K562 (cell line): ENCODE data around the gene ZSWIM1. TPM values are rescaled to one million over a fixed set of nuclear protein-coding genes. Genes with fewer than 3 reads are reported as not detected.

Experiments used
- ATAC-seq: fragments of 200-7000 bp; cut with Tn5 transposase; 3 replicates; pipeline ENCODE4 v1.9.1; 2020; ENCODE audit warnings: moderate library complexity
- BruUV-seq: library from RNA; stranded (reverse); fragments of 400-500 nt; replicated peaks from 2 replicates; lab custom pipeline; 2021; lab: Mats Ljungman, UMichigan
- CTCF ChIA-PET: fragments of 300-600 bp; formaldehyde crosslinking; extraction: SDS; loops from one replicate; lab custom pipeline; 2021; ENCODE audit warnings: low intra/inter-chr PET ratio; lab: Yijun Ruan, JAX
- POLR2A ChIA-PET: fragments of 300-600, 350-650 bp; sonication (Branson Sonifier 250); formaldehyde crosslinking; extraction: SDS; loops from one replicate; lab custom pipeline; 2021; ENCODE audit warnings: antibody characterized with exemption, inconsistent platforms; lab: Yijun Ruan, JAX
- DNase-seq, 4 experiments: peaks; one replicate each; pipeline versions ENCODE4 v3.0.0 to v3.0.0-alpha.2; 2011 to 2018; ENCODE audit warnings: low spot score in 3 of 4, mixed read lengths in 3 of 4; ENCODE audit errors: extremely low read depth in 1 of 4
- FAIRE-seq: peaks from 2 replicates; lab custom pipeline; 2011; peaks lifted over from hg19 to GRCh38; lab: Jason Lieb, UNC
- H2AFZ ChIP-seq: 2 replicates; pipeline ENCODE4 v1.6.0; 2011; ENCODE audit warnings: low read depth, low read length, control low read depth, inconsistent platforms
- H3K27ac ChIP-seq: fragments of 200-600 bp; 3 replicates; pipeline ENCODE4 v1.8.0; 2011; ENCODE audit warnings: low read depth, mild to moderate bottlenecking, control low read depth, inconsistent platforms, low read length, moderate library complexity, mixed read lengths; ENCODE audit errors: extremely low read depth
- H3K27me3 ChIP-seq, 2 experiments: fragments of 300-600 bp in 1 of 2; 2 replicates in 1 of 2; 3 replicates in 1 of 2; pipeline versions ENCODE4 v1.6.0 to v1.8.0; 2011; ENCODE audit warnings: inconsistent platforms in 2 of 2, low read length in 2 of 2, mild to moderate bottlenecking in 1 of 2, mixed read lengths in 1 of 2, moderate library complexity in 1 of 2; ENCODE audit not compliant: control insufficient read depth in 2 of 2, insufficient read depth in 2 of 2
- H3K36me3 ChIP-seq: fragments of 300-600 bp; 3 replicates; pipeline ENCODE4 v1.8.0; 2011; ENCODE audit warnings: mild to moderate bottlenecking, low read length, inconsistent platforms; ENCODE audit not compliant: control insufficient read depth, insufficient read depth
- H3K4me1 ChIP-seq, 2 experiments: fragments of 200-600 bp in 1 of 2; replicated peaks in 1 of 2; 2 replicates in 1 of 2; 3 replicates in 1 of 2; pipeline versions ENCODE4 v1.5.1 to v1.8.0; 2011; ENCODE audit warnings: inconsistent platforms in 2 of 2, low read length in 2 of 2, mild to moderate bottlenecking in 1 of 2, mixed read lengths in 1 of 2, moderate library complexity in 1 of 2; ENCODE audit not compliant: control insufficient read depth in 2 of 2, insufficient read depth in 2 of 2
- H3K4me2 ChIP-seq: 2 replicates; pipeline ENCODE4 v1.6.1; 2011; ENCODE audit warnings: low read length, control low read depth, inconsistent platforms, mixed read lengths; ENCODE audit not compliant: insufficient read depth
- H3K4me3 ChIP-seq: fragments of 200-600 bp; sonication (generic), shearing (Covaris generic); 2 replicates; pipeline ENCODE4 v1.5.1; 2016; ENCODE audit warnings: control low read depth, inconsistent platforms
- H3K79me2 ChIP-seq: fragments of 200-600 bp; 3 replicates; pipeline ENCODE4 v1.8.0; 2011; ENCODE audit warnings: low read length, inconsistent platforms; ENCODE audit not compliant: control insufficient read depth, insufficient read depth
- H3K9ac ChIP-seq, 2 experiments: 2 replicates each; pipeline versions ENCODE4 v1.6.0 to v1.6.1; 2011; ENCODE audit warnings: low read depth in 2 of 2, low read length in 2 of 2, control low read depth in 1 of 2, inconsistent platforms in 1 of 2, mild to moderate bottlenecking in 1 of 2, mixed read lengths in 1 of 2; ENCODE audit not compliant: insufficient read depth in 1 of 2
- H3K9me1 ChIP-seq: one replicate; pipeline ENCODE4 v1.6.0; 2011; ENCODE audit warnings: inconsistent platforms, mild to moderate bottlenecking, low read length, moderate library complexity; ENCODE audit not compliant: control insufficient read depth, insufficient read depth
- H3K9me3 ChIP-seq: replicated peaks from 2 replicates; pipeline ENCODE4 v1.5.1; 2011; ENCODE audit warnings: low read depth, low read length, inconsistent platforms; ENCODE audit not compliant: control insufficient read depth, insufficient read depth
- H4K20me1 ChIP-seq: replicated peaks from 2 replicates; pipeline ENCODE4 v1.6.1; 2011; ENCODE audit warnings: low read length, inconsistent platforms, mixed read lengths; ENCODE audit not compliant: control insufficient read depth, insufficient read depth
- CTBP1 ChIP-seq: fragments of 450-650 bp; IDR thresholded peaks from 2 replicates; pipeline ENCODE4 v1.6.1; 2016; ENCODE audit warnings: borderline replicate concordance
- FOXP1 ChIP-seq: sonication (generic); formaldehyde crosslinking; IDR thresholded peaks from 2 replicates; pipeline ENCODE4 v1.8.0; 2022; ENCODE audit warnings: mild to moderate bottlenecking, missing genetic modification reagents
- KAT2B ChIP-seq: IDR thresholded peaks from one replicate; pipeline ENCODE4 v1.6.1; 2012; ENCODE audit warnings: low read depth, mild to moderate bottlenecking, control low read depth, inconsistent platforms, low read length, moderate library complexity
- KLF13 ChIP-seq: fragments of 450-650 bp; IDR thresholded peaks from 2 replicates; pipeline ENCODE4 v1.6.1; 2016; ENCODE audit warnings: missing genetic modification characterization, low read depth, mild to moderate bottlenecking, missing compliant biosample characterization, moderate library complexity, borderline replicate concordance
- MCM2 ChIP-seq: fragments of 450-650 bp; IDR thresholded peaks from 2 replicates; pipeline ENCODE4 v1.6.1; 2017; ENCODE audit warnings: low read depth, mild to moderate bottlenecking
- RBM25 ChIP-seq: fragments of 200-400 bp; formaldehyde crosslinking; IDR thresholded peaks from 2 replicates; pipeline ENCODE4 v1.6.1; 2018; ENCODE audit warnings: low read length, low read depth, moderate library complexity; ENCODE audit not compliant: severe bottlenecking
- SREBF1 ChIP-seq: fragments of 150-350 bp; IDR thresholded peaks from 2 replicates; pipeline ENCODE4 v1.6.1; 2014; ENCODE audit warnings: antibody characterized with exemption, low read depth, low read length, borderline replicate concordance
- ZC3H4 ChIP-seq: sonication (generic); formaldehyde crosslinking; IDR thresholded peaks from 2 replicates; pipeline ENCODE4 v1.9.0; 2021; ENCODE audit warnings: missing genetic modification reagents, borderline replicate concordance
- ZNF707 ChIP-seq: fragments of 250-450 bp; sonication (Bioruptor Pico); conservative IDR thresholded peaks from 2 replicates; pipeline ENCODE4 v1.8.0; 2022; ENCODE audit warnings: inconsistent platforms, mild to moderate bottlenecking, moderate library complexity
- WGBS: fragments of 100-300 bp; shearing (Covaris generic); methylation state at CpG from one replicate; pipeline ENCODE4 v1.1.6; 2016; ENCODE audit warnings: low coverage, mixed read lengths; ENCODE audit not compliant: insufficient coverage; ENCODE audit errors: missing lambda C conversion rate; 5-methylcytosine and 5-hydroxymethylcytosine counted together
- in situ Hi-C: fragments of 300-500 bp; cut with MboI; formaldehyde crosslinking; loops from 4 replicates; pipeline ENCODE4 v1.15.0; 2018; ENCODE audit warnings: inconsistent platforms, mixed read lengths
- intact Hi-C: fragments of 100-400 bp; cut with micrococcal nuclease; formaldehyde crosslinking; loops from 2 replicates; pipeline ENCODE4 v1.14.2; 2022
- polyA plus RNA-seq, 8 experiments: library from polyadenylated mRNA; depleted of rRNA in 4 of 8; stranded (reverse) in 5 of 8; unstranded in 3 of 8; fragments of >200 nt; fragmentation: Nextera tagmentation in 2 of 8; fragmentation: Illumina TruSeq in 1 of 8; extraction: Ambion mirVana in 2 of 8; extraction: Trizol in 1 of 8; gene quantifications; 2 replicates each; pipeline versions ENCODE4 v1.2.1 to v1.2.3, GENCODE V29; 2011 to 2014; ENCODE audit warnings: inconsistent platforms in 1 of 8, missing spikeins in 1 of 8
- total RNA-seq, 7 experiments: library from RNA; depleted of rRNA in 6 of 7; stranded (reverse); fragments of >200 nt in 6 of 7; fragmentation: Illumina TruSeq in 2 of 7; extraction: Trizol in 2 of 7; gene quantifications; 2 replicates each; pipeline versions ENCODE4 v1.2.1 to v1.2.3, GENCODE V29; 2011 to 2021; ENCODE audit warnings: low replicate concordance in 1 of 7
- TF ChIP-seq, protein P1 (sequence below): sonication (generic); formaldehyde crosslinking; IDR thresholded peaks from 2 replicates; pipeline ENCODE4 v1.8.0; 2022; ENCODE audit warnings: missing genetic modification reagents, mild to moderate bottlenecking, borderline replicate concordance
- TF ChIP-seq, protein P2 (sequence below): sonication (generic); formaldehyde crosslinking; IDR thresholded peaks from 2 replicates; pipeline ENCODE4 v1.8.0; 2023; ENCODE audit warnings: mild to moderate bottlenecking, missing genetic modification reagents
- TF ChIP-seq, protein P3 (sequence below): sonication (generic); formaldehyde crosslinking; IDR thresholded peaks from 2 replicates; pipeline ENCODE4 v1.8.1; 2023; ENCODE audit warnings: mild to moderate bottlenecking, missing genetic modification reagents

Gene ZSWIM1
- total and polyA plus RNA-seq, 9 of the 15 experiments (the other 6 are each of a cell fraction or from before 2014, with no cell fraction given): 2.5 to 15.6 (median 9.5) TPM

DNA sequence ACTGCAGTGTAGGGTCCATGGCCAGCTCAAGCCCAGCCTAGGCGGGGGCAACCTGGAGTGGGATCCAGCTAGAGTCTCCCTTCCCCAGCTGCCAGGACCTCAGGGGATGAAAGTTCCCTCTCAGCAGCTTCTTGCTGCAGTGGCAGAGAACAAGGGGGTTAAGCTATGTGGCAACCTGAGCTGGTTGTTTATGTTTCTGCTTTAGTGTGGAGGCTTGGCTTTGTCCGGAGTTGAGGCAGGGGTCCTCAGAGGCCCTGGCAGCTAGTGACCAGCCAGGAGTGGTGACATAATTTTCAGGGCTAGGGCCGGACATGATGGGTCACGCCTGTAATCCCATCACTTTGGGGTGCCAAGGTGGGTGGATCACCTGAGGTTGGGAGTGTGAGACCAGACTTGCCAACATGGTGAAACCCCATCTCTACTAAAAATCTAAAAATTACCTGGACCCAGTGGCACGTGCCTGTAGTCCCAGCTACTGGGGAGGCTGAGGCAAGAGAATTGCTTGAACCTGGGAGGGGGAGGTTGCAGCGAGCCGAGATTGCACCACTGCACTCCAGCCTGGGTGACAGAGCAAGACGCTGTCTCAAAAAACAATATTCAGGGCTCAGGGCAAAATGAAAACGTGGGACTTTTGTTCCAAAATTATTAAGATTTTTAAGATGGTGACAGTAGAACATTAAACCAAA, 44.9 kb downstream of the ZSWIM1 start (continued):
- TF ChIP-seq KAT2B: no peak
- no peak for TF ChIP-seq SREBF1
- no peak for TF ChIP-seq ZNF707

DNA sequence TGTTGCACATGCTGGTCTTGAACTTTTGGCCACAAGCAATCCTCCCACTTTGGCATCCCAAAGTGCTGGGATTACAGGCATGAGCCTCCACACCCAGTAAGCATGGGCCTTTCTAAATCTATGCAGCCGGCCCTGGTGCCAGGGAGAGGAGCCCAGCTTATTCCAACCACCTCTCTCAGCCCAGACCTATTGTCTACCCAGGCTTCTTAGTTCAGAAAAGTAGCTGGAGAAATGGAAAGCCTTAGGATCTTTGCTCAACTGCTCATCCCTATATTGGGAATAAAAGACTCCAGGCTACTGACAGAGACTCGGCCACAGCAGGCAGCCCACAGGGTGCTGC, 45.7 kb downstream of the ZSWIM1 start:
- Histone ChIP-seq H3K79me2 (no peaks in the 10 kb centered on the region), H3K9me1 (no peaks in the 10 kb centered on the region), H3K4me2 (no peak overlapping the region), H3K36me3 (no peaks in the 10 kb centered on the region), H4K20me1 (peaks cover 3% of the 10 kb centered on the region; the same call in 1 of the 2 replicates), H3K27me3 (no peaks in the 10 kb centered on the region; a peak in 1 of 5 replicates), H3K9me3 (no peaks in the 10 kb centered on the region), H3K4me1 (peaks cover 6 to 10% of the 10 kb centered on the region in 2 experiments; a peak in 4 of 5 replicates), H3K9ac (no peak overlapping the region), H2AFZ (no peak overlapping the region), H3K4me3 (no peak overlapping the region), H3K27ac (no peak overlapping the region)
- intact Hi-C loops (no loop called here), in situ Hi-C loops (no loop called here)
- ATAC-seq (no peak), DNase-seq (no peak), FAIRE-seq (no peak)
- CTCF ChIA-PET: no interaction called here
- 42% methylated on average over 2 of the region's 2 CpGs for WGBS
- POLR2A ChIA-PET: interaction anchor here (0.6 to 8.0 kb wide), 4 partner anchors 6 to 80 kb away, joined by 3 to 91 read pairs (median 4); partner anchors contain the start of gene PCIF1
- no TSS peak for BruUV-seq
- no peak for TF ChIP-seq RBM25
- TF ChIP-seq FOXP1 (CRISPR knock-in tag): no peak
- no peak for TF ChIP-seq KLF13 (tag)
- no peak for TF ChIP-seq MCM2
- TF ChIP-seq, protein P1, sequence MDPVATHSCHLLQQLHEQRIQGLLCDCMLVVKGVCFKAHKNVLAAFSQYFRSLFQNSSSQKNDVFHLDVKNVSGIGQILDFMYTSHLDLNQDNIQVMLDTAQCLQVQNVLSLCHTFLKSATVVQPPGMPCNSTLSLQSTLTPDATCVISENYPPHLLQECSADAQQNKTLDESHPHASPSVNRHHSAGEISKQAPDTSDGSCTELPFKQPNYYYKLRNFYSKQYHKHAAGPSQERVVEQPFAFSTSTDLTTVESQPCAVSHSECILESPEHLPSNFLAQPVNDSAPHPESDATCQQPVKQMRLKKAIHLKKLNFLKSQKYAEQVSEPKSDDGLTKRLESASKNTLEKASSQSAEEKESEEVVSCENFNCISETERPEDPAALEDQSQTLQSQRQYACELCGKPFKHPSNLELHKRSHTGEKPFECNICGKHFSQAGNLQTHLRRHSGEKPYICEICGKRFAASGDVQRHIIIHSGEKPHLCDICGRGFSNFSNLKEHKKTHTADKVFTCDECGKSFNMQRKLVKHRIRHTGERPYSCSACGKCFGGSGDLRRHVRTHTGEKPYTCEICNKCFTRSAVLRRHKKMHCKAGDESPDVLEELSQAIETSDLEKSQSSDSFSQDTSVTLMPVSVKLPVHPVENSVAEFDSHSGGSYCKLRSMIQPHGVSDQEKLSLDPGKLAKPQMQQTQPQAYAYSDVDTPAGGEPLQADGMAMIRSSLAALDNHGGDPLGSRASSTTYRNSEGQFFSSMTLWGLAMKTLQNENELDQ (CRISPR knock-in tag): no peak
- TF ChIP-seq, protein P2, sequence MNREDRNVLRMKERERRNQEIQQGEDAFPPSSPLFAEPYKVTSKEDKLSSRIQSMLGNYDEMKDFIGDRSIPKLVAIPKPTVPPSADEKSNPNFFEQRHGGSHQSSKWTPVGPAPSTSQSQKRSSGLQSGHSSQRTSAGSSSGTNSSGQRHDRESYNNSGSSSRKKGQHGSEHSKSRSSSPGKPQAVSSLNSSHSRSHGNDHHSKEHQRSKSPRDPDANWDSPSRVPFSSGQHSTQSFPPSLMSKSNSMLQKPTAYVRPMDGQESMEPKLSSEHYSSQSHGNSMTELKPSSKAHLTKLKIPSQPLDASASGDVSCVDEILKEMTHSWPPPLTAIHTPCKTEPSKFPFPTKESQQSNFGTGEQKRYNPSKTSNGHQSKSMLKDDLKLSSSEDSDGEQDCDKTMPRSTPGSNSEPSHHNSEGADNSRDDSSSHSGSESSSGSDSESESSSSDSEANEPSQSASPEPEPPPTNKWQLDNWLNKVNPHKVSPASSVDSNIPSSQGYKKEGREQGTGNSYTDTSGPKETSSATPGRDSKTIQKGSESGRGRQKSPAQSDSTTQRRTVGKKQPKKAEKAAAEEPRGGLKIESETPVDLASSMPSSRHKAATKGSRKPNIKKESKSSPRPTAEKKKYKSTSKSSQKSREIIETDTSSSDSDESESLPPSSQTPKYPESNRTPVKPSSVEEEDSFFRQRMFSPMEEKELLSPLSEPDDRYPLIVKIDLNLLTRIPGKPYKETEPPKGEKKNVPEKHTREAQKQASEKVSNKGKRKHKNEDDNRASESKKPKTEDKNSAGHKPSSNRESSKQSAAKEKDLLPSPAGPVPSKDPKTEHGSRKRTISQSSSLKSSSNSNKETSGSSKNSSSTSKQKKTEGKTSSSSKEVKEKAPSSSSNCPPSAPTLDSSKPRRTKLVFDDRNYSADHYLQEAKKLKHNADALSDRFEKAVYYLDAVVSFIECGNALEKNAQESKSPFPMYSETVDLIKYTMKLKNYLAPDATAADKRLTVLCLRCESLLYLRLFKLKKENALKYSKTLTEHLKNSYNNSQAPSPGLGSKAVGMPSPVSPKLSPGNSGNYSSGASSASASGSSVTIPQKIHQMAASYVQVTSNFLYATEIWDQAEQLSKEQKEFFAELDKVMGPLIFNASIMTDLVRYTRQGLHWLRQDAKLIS (CRISPR knock-in tag): no peak
- TF ChIP-seq, protein P3, sequence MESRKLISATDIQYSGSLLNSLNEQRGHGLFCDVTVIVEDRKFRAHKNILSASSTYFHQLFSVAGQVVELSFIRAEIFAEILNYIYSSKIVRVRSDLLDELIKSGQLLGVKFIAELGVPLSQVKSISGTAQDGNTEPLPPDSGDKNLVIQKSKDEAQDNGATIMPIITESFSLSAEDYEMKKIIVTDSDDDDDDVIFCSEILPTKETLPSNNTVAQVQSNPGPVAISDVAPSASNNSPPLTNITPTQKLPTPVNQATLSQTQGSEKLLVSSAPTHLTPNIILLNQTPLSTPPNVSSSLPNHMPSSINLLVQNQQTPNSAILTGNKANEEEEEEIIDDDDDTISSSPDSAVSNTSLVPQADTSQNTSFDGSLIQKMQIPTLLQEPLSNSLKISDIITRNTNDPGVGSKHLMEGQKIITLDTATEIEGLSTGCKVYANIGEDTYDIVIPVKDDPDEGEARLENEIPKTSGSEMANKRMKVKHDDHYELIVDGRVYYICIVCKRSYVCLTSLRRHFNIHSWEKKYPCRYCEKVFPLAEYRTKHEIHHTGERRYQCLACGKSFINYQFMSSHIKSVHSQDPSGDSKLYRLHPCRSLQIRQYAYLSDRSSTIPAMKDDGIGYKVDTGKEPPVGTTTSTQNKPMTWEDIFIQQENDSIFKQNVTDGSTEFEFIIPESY (CRISPR knock-in tag): no peak
- no peak for TF ChIP-seq ZC3H4
- no peak for TF ChIP-seq CTBP1
